GM19324 (cell line): ENCODE results near the gene CYGB.

Source experiments
- ATAC-seq: cut with Tn5 transposase; IDR thresholded peaks from one replicate; pipeline ENCODE4 v1.9.1; 2021; ENCODE audit warnings: mild to moderate bottlenecking, moderate library complexity; ENCODE audit not compliant: unreplicated experiment, low FRiP score

The CYGB gene

DNA sequence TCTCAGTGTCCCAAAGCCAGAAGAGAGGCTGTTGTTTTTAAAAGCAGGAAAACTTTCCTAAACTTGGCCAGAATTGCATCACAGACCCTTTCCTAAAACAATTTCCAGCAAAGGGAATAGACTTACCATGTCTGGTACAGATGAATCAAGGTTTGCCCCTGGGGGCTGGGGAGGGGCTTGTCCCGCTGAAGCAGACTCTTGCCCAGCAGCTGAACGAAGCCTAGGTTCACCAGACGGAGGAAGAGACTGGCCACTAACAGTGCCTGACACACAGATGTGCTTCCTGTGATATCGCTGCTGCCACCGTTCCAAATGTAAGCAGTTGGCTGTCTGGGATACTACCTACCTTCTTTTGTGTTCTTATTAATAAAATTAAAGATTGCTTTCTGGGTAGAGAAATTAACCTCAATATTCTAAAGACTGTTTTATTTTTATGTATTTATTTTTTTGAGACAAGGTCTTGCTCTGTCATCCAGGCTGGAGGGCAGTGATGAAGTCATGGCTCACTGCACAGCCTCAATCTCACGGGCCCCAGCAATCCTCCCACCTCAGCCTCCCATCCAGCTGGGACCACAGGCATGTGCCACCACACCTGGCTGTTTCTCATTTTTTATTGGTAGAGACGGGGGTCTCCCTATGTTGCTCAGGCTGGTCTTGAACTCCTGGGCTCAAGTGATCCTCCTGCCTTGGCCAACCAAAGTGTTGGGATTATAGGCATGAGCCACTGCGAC, 15.8 kb upstream of the CYGB start:
- no peak for ATAC-seq

DNA sequence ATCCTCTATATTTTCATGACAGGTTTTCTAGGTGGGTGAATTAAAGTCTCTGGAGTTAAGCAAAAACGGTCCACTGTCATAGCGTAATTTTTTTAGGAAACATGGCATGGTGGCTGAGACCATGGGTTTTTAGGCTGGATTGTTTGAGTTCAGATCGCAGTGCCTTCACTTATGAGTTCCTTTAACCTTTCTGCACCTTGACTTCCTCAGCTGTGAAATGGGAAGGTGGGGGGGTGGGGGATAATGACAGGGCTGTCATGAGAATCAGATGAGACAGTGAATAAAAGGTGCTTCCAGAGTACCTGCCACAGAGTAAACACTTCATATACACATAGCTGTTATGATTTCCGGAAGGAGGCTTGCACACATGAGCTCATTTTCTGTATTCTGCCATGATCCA, 14.2 kb upstream of the CYGB start:
- ATAC-seq, result no peak

DNA sequence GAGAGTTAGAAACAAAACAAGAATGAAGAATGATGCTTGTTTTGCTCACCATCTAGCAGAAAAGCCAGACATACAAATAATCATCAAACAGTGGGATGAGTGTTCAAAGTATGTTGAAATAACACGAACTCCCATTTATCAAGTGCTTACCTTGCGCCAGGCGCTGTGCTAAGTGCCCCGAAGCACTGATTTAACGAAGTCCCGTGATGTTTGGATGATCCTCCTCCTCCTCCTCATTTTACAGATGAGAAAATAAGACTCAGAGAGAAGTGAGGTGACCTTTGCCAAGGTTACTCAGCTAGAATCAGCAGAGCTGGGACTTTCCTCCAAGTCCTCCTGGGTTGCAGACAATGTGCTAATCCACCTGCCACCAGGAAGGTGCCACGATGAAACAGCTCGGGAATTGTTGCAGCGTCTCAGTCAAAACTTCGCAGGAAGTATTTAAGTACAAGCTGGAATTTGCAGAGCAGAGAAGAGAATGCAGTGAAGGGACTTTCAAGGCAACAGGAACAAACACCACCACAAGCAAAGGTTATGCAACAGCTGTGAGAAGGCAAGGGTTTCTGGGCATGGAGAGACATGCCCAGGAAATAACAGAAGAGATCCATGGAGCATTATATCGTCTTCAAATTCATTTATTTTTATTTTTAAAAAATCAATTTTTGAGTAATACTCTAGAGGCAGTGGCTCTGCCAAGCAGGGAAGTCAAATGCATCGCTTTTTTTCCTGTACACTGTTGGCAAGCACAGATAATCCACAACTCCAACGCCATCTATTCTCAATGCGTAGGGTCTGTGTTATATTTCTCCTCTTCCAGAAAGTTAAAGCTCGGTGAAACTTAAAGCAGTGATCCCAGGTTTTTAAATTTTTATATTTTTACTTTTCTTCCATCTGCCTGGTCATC, 13.5 kb upstream of the CYGB start:
- no peak for ATAC-seq

DNA sequence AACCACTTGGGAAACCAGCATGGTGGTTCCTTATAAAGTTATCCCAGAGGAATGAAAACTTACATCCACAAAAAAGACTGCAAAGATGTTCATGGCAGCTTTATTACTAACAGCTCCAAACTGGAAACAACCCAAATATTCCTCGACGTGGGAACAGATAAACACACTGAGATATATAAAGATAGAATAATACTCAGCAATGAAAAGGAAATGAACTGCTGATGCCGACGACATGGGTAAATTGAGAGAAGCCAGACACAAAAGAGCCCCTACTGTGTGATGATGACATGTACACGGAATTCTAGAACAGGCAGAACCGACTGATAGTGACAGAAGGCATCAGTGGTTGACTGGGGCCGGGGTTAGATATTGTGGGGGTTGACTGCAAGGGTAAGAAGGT, 12.0 kb upstream of the CYGB start:
- no peak for ATAC-seq

DNA sequence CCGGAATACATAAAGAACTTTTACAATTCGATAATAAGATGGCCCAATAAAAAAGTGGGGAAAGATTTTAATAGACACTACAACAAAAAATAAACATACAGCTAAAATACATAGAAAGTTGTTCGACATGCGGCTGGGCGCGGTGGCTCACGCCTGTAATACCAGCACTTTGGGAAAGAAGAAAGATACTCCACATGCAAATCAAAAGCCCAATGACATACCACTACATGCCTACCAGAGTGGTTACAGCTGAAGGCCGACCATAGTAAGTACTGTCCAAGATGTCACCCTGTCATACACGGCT, 11.7 kb upstream of the CYGB start:
- no peak for ATAC-seq

DNA sequence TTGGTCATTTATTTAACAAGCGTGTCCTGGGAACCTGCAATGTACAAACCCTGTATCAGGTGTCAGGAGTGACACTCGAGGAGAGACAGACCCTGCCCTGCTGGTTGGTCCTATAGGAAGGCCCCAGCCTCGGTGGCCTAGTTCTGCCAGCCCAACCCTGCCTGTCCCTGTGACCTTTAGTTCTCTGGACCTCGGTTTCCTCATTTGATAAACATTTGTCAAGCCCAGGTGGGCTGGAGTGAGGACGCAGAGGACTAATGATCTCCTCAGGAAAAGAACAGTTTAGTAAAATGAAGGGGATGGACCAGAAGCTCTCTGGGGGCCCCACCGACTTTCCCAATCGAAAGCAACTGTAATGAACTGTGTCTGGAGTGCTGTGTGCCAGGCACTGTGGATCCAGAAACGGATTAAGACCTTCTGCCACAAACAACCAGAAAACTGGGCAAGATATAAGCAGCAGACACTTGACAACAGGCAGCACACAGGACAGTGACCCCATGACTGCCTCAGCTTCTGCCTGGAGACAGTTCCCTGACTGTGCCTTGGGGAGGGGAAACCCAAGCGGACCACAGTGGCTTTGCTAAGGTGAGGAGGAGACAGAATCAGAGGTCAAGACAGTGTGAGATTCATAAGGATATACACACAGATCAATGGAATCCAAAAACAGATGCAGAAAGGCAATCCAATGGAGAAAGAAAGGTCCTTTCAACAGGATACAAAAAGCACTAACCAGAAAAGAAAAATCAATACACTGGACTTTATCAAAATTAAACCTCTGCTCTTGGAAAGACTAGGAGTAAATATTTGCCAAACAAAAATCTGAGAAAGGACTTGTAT, 11.1 kb upstream of the CYGB start:
- ATAC-seq, result no peak

DNA sequence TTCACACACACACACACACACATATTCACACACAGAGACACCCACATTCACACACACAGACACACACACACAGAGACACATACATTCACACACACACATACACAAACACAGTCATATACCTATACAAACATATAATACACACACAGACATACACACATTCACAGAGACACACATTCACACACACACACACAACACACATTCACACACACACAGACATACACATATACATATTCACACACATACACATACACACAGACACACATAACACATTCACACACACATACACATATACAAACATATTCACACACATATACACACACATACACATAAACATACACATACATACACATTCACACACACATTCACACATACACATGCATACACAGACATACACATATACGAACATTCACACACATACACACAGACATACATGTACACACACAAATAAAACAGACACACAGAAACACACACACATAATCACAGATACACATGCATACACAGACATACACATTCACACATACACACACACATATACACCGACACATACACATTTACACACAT, 10.2 kb upstream of the CYGB start:
- ATAC-seq, result no peak

DNA sequence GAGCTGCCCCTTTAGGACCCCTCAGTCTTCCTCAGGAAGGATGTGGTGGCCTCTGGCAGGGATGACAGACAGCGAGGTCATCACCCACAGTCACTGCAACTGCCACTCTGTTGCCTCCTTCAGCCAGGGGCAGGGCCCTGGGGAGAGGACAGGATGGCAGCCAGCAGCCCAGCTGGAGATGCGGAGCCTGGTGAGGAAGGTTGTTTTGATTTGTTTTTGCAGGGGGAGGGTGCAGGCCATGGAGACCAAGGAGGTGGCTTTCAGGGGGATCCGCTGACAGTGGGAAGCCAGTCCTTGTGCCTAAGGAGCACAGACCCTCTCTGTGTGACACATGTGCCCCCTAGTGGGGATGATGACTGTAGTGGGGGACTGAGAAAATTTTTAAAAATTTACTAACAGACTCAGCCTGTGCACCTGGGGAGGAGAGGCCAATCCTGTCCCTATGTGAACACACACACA, 9.7 kb upstream of the CYGB start:
- ATAC-seq, result no peak

DNA sequence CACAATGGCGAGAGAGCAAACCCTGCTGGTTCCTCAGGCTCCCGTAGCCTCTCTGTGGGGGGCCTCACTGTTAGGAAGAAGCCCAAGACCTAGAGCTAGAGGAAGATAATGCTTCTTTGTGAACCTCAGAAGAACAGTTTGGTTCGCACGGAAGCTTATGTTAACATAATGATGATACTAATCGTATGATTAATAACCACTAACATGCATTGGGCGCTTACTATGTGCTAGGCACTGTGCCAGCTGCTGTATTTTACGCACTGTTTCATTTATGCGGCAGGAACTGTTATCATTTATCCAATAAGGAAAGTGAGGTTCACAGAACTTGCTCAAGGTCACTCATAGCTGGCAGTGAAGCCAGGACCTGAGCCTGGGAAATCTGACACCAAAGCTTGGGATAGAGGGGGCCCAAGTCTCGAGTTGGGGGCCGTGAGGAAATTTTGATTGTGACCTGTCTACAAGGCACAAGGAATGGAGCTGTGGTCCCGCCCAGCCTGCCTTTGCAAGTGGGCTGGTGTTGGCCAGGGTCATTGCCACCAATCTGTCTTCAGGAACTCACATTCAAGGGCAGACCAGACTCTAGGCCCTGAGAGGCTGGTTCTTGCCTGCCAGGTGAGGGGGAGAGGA, 9.2 kb upstream of the CYGB start:
- ATAC-seq, result no peak

DNA sequence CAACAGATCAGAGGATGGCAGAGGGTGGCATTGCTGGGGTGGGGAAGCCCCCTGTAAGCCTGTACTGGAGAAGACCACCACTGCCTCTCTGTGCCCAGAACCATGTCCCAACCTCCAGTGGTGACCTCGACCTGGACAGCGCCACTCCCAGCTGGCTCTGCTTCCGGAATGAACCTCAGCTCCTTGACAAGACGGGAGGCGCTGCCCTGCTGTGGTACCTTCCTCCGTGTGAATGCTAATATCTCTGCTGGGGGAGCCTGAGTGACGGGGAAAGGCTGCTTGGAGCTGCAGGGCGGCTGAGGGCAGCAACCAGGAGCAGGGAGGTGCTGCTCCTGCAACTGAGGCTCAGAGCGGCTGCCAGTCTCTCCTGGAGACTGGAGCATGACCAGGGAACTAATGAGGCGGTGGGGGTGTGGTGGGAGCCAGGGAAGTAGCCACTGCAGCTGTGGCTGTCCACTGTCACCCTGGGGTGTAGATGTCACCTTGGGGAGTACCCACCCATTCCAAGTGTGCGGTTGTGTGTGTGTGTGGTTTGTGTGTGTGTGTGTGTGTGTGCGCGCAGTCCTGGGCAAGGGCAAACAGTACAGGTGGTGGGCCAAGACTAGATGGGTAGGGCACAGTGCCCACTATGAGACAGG, 8.5 kb upstream of the CYGB start:
- ATAC-seq, result no peak

DNA sequence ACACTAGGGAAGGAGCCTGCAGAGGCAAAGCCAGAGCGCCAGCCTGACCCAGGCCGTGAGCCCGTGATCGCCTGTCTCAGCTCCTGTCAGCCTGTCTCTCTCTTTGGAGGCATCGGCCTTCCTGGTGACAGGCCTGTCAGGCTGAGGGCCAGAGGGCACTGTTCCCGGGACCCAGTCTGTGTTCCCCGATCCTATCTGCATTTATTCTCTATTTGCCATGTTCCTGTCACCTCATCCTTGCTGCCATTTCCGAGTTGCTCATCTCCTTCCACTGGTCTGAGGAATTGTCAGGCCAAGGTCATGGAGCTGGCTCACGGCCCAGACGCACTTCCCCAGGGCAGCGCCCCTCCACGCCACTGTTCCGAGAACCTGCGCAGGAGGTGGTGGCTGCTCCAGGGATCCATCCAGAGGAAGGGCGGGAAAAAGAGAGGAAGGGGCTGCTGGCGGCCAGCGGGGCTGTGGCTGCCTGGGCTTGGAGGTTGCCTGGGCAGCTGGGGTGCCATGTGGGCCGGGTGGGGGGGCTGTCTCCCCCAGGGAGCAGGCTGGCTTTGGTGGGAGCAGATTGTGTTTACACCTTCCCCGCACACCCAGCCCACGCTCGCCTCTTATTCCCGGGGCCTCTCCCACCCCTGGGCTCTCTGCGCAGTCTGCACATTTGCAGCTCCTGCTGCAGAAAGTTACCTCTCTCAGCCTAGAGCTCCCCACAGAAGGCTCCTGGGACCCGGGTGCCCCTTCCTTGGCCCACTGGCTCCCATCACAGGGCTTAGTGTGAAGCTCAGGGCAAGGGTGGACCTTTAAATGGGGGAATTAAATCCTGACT, 7.2 kb upstream of the CYGB start:
- ATAC-seq, result no peak

DNA sequence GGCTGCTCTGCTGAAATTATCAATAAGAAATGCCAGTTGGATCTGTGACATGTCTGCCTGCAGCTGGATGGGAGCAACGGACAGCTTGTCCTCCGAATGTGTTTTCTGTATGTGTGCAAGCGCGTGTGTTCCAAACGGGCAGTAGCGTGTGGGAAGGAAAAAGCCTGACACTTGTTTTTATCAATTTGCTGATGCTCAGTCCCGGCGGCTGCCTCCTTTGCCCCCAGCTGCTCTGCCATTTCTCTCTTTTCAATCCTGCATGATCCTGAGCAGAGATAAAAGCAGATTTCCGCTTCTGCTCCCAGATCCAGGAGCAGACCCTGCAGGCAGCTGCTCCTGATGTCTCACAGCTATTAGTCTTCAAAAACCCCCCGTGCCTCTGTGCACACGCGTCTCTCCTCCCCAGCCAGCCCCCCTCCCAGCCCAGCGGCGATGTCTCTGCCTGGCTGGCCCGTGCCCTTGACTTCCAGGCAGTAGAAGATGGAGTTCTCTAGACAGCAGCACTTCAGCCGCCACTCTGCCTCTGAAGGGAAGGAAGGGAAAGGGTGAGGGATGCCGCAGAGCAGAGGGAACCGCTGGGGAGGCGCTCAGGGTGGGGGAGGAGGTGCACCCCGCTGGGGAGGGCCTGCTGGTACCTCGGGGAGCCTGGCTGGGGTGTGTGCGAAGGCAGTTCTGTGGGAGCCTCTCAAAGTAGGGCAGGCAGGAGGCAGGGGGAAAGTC, 6.5 kb upstream of the CYGB start:
- no peak for ATAC-seq

DNA sequence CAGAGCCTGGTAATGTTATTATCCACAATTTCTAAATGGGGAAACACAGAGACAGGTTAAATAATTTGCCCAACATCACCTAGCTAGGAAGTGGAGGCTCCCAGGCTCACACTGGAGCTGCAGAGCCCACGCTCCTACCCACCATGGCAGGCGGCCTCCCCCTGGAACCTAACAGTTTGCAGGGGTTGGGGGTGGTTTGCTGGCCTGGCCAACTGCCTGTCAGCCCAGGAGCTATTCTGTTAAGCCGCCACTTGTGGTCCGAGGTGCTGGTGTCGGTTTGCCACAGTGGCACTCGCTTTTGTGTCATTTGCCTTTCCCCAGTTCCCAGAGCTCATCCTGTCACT, 5.9 kb upstream of the CYGB start:
- ATAC-seq, result no peak

DNA sequence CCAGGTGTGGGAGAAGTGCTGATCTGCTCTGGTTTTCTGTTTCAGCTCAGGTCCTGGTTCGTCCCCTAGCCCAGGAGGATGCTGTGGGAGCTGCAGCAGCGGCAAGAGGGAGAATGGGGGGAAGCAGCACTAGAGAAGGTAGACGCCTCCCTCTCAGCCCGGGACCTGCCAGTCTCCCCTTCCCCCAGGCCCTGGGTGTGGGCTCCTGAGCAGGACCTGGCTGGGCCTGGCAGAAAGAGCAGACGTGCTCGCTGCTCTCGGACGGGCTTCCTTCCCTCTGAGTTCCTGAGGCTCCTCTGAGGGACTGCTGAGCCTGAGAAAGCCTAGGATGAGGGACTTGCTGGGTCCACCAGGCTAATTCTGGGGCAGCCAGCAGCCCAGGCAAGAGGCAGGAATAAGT, 5.5 kb upstream of the CYGB start:
- ATAC-seq, result no peak

DNA sequence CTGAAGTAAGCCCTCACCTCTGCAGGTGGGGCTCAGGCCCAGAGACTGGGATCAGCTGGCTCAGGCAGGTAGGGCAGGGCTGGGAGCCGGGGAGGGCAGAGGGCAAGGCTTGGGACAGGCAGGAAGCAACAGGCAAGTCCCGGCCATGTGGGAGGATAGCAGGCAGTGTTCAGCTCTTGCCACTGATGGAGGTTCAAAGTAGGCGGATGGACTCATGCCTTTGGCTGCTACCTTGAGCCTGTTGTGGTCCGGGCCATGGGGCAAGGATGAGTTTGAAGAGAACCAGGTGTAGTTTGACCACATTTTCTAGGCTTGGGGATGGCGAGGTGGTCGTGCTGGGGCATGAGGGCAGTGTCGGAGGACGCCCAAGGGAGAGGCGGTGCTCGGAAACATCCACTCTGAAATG, 5.1 kb upstream of the CYGB start:
- ATAC-seq, result no peak

DNA sequence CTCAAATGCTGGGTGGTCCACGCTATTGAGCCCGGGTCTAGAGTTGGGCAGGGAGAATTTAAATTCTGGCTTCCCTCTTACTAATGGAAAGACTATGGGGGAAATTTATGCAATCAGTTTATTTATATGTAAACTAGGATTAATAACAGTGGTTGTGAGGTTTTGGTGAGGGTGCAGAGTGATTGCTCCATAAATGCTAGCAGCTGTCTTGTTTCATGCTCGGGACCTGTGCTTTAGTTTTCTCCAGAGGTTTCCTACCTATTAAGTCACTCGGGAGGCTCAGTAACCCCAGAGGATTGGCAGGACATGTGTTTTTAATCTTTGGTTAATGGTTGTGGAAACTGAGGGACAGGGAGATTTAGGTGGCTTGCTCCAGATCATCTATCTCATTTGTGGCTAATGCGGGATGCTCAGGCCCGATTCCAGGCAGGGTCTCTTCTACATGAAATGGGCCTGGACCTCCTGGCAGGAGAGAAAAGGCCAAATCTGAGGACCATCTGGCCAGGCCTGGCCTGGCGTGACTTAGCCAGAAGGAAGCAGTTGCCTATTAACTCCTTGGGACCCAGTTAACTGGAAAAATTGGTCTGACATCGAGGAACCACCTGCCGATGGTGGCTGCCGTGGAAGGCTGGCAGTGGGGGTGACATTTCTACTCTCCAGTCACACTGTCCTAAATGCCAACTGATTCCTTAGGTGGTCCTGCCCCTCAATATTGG, 4.4 kb upstream of the CYGB start:
- no peak for ATAC-seq

DNA sequence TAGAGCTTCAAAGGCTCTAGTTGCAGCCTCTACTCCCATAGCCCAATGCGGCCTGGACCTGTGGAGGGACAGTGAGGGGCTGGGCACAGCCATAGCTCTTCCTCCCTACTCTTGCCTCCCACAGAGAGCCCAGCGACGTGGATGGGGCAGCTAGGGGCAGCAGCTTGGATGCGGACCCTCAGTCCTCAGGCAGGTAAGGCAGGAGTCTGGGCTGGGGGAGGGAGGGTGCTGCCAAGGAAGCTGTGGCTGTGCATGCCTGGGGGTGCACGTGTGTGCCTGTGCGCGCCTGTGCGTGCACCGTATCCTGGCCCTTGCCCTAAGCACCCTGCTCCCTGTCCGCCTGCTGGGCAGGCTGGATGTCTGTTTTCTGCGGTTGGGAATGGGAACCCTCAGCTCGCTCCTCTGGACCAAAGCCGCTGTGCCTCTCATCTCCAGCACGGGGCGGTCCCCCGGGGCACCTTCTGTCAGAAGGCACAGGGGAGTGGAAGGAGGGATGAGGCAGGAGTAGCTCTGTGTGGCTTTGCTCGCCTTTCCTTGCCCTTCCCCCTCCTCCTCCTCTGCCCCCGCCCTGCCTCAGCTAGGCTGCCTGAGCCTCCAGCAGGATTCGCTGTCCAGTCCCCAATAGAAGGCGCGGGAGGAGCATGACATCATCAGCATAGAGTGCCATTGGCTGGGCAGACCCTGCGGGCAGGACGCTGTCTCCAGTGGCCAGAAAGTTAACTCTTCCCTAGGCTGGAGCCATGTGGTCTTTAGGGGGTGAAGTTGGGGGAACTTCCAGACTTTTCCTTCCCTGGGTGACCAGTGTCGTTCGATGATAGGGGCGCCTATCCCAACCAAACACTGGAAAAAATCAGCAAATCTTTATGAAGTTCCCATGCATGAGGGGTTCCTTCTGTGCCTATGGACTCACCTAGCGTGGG, 3.1 kb upstream of the CYGB start:
- ATAC-seq, result no peak
